GM13976 (cell line): ENCODE measurements around the gene GATAD2A.

Source experiments
- DNase-seq: peaks from one replicate; pipeline ENCODE4 v3.0.0; 2012; ENCODE audit warnings: low spot score
- in situ Hi-C: fragments of 300-500 bp; cut with MboI; formaldehyde crosslinking; loops from one replicate; pipeline ENCODE4 v1.12.0; 2022; ENCODE audit warnings: low sequenced_read_pairs, mixed read lengths, inconsistent platforms; ENCODE audit not compliant: unreplicated experiment
- TF ChIP-seq, protein P1 (sequence below): IDR thresholded peaks from 2 replicates; pipeline ENCODE4 v1.5.1; 2012; ENCODE audit warnings: borderline replicate concordance, mild to moderate bottlenecking; ENCODE audit not compliant: insufficient read depth; ENCODE audit errors: extremely low read depth, missing control alignments, control extremely low read depth

Gene GATAD2A

DNA sequence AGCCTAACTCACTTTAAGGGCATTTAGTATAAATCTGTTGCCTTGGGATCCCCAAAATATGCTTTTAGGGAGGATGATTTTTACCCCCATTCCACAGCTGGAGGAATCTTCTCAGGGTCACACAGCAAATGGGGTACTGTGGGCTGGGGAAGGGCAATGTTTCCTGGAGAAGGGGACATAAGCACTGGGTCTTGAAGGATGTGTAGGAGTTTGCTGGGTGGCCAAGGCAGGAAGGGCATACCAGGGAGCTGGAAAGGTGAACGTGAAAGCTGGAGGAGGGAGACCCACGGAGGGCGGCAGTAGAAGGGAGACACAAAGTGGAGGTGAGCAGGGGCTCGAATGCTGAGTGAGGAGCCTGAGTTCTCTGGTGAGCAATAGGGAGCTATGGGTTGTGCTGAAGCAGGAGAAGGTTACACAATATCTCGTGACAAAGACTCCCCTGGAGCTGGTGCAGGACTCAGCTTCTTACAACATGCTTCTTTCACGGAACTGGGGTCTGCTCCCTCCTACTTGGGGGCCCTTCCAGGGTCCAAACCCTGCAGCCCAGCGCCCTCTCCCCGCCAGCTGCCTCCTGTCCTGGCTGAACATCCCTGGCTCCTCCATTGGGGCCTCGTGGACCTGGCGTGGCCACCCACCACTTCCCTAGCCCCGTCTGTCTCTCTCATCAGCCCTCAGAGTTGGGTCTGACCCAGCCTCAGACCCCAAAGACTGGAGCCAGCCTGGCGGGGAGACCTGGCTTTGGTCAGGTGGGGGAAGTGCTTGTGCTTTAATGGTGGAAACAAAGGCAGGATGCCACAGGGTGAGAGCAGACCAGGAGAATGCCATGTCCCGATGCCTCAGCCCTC lies 143.7 kb downstream of the GATAD2A start:
- TF ChIP-seq, protein P1, sequence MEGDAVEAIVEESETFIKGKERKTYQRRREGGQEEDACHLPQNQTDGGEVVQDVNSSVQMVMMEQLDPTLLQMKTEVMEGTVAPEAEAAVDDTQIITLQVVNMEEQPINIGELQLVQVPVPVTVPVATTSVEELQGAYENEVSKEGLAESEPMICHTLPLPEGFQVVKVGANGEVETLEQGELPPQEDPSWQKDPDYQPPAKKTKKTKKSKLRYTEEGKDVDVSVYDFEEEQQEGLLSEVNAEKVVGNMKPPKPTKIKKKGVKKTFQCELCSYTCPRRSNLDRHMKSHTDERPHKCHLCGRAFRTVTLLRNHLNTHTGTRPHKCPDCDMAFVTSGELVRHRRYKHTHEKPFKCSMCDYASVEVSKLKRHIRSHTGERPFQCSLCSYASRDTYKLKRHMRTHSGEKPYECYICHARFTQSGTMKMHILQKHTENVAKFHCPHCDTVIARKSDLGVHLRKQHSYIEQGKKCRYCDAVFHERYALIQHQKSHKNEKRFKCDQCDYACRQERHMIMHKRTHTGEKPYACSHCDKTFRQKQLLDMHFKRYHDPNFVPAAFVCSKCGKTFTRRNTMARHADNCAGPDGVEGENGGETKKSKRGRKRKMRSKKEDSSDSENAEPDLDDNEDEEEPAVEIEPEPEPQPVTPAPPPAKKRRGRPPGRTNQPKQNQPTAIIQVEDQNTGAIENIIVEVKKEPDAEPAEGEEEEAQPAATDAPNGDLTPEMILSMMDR, result no peak
- in situ Hi-C loops, result loop anchor here (25.0 kb wide), 1 partner anchor 738 kb away; no protein-coding TSS in a partner anchor
- no peak for DNase-seq

- TF ChIP-seq, protein P1, result no peak
- no peak for DNase-seq
- in situ Hi-C loops, result loop anchor here (25.0 kb wide), 1 partner anchor 737 kb away; no protein-coding TSS in a partner anchor
Observed at GRCh38 chr19:19549804-19550464, 144.5 kb downstream of the GATAD2A start.

GRCh38 chr19:19550485-19550929 lies 145.0 kb downstream of the GATAD2A start:
- TF ChIP-seq, protein P1, result no peak
- in situ Hi-C loops, result no loop called here
- no peak for DNase-seq

GRCh38 chr19:19550972-19551852 lies 145.7 kb downstream of the GATAD2A start:
- TF ChIP-seq, protein P1, result no peak
- DNase-seq, result no peak
- in situ Hi-C loops, result no loop called here

DNA sequence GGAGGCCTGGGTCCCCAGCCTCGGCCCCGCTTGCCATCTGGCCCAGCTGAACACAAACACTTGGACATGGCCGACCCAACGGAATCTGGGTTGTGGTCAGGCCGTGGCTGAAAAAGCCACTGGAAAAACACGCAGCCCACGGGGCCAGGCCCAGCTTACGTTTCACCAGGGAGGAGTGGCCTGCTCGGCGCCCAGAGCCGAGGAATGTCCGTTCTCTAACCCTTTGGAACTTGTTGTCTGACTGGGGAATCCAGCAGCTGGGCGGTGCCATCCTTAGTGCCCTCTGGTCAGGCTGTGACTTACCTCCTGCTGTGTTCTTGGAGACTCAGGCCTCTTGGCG lies 146.3 kb downstream of the GATAD2A start:
- TF ChIP-seq, protein P1, result no peak
- in situ Hi-C loops, result no loop called here
- DNase-seq, result no peak

DNA sequence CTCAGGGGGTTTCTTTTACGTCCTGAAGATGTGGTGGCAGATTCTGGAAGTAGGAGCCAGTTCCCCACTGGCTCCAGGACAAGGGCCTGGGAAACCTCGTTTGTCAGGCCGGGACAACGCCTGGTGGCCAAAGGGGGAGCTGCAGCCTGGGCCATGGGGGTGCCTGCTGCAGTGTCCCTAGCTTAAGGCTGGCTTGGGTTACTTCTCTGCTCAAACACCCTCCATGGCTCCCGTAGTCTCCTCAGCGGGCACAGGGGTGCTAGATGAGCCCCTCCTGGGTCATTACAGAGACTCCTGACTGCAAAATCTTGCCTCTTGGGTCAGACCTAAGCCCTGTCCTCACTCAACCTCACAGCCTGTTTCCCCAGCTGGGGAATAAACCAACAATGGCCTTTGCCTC lies 147.3 kb downstream of the GATAD2A start:
- in situ Hi-C loops, result no loop called here
- TF ChIP-seq, protein P1, result peak; percentile 51
- peak; percentile 82 for DNase-seq
